ENCODE measurements around the gene FYB1.

FYB1 gene

GRCh38 chr5:39076757-39077728, 142.3 kb downstream of the FYB1 start:
- peak; percentile 70 for DNase-seq

GRCh38 chr5:39076101-39076756, 143.1 kb downstream of the FYB1 start:
- DNase-seq = no peak

DNA sequence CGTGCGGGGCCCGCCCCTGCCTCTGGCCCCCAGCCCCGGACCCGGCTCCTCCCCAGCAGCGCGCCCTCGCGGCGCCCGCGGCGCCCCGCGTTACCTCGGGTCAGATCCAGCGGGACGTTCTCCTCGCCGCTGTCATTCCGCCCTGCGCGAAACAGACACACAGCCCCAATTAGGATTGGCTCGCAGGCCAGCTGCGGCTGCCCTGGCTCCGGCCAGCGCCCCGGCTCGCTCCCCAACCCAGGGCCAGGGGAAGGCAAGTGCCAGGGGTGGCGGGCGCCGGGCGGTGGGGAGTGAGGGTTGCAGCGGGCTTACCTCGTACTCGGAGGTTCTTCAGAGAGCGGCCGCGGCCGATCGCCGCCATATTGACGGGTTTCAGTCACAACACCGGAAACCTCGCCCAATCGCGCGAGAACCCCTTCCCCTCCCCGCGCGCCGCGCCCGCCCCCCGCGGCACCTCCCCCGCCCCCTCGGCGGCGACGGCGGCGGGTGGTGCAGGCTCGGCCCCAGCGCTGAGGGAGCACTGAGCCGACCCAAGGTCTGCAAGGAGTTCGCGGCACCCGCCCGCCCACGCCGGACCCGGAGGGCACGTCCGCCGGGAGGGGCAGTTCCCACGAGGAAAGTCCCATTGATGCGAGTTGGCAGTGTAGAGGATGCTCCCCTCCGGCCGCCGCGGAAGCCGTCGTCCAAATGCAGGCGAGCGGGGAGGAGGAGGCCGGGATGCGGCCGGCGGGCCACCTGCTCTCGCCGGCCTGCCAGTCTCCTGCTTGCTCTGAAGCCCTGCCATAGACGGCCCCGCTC, 145.1 kb downstream of the FYB1 start, which contains the start of gene RICTOR:
TSS of gene RICTOR (minus strand) at position 383 of the 798 bp plus-strand sequence. CDS start at position 361, 22 bp downstream.
- peak; percentile 87 for DNase-seq

GRCh38 chr5:39073767-39074016, 145.7 kb downstream of the FYB1 start:
- DNase-seq = no peak

DNA sequence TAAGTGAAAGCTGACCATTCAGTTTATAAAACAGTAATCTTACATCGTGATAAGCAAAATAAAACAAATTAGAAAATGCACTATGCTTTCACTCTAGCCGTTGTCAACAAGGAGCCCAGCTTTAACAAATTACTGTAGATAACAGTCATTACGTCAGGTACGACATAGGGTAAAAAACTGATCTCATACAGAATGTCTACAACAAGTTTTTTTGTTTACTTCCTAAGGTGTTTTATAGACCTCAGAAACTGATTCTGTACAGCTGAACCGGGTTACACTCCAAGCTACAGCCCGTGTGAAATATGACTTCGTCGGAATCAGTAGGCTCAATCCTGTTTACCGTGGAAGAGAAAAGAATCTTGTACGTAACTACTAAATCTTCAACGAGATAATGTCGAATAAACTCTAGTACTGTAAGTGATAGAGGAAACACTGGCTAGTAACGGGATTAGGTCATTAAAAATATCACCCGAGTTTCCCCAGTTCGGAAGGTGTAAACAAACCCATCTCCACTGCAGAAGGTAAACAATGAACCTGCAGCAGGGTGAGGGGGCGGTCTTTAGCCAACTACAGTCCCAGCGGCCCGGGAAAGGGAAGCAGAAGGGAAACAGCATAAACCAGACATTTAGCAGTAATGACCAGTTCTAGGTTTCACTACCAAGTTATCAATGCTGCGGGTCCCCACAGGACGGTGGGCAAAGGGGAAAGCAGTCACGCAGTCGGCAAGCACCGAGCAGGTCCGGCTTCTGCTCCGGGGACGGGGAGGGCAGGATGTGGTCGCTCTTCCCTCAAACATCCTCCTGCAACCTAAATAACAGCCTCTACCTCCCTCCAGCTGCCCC, 146.2 kb downstream of the FYB1 start:
- DNase-seq = peak; percentile 43

GRCh38 chr5:39068099-39068498, 151.3 kb downstream of the FYB1 start:
- no peak for DNase-seq

DNA sequence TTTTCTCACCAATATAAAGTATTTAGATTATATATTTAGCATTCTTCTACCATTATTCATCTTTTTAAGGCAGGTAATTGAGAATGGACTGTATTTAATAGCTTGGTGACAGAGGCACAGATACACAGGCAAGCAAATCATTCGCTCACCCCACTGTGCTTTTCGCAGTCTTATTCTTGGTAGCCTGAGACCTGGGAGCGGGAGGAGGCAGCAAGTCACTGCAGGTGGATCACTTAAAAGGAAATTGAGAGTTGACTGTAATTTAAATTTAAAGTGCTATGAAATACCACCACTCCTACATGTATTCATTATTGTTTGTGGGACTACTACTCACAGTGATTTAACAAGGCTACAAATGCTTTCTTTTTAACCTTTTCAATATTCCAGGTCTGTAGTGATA, 154.9 kb downstream of the FYB1 start:
- no peak for DNase-seq

- DNase-seq = no peak
Observed at GRCh38 chr5:39063037-39063436, 156.3 kb downstream of the FYB1 start.

DNA sequence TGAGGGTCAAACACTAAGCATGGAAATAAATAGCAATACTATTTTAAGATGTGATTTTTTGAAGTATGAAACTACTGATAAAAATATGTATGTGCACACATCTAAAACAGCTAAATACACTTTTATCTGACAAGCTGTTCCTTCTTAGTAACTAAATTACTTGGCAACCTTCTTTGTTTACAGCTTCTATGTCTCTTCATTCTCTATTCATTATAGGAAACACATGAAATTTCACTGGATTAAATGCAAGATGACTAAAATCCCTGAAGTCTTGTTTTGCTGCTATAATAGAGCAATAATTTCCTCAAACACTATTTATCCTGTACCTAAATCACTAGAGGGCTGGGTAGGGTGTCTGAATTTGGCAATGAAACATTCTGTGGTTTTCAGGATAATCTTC, 156.8 kb downstream of the FYB1 start:
- no peak for DNase-seq

DNA sequence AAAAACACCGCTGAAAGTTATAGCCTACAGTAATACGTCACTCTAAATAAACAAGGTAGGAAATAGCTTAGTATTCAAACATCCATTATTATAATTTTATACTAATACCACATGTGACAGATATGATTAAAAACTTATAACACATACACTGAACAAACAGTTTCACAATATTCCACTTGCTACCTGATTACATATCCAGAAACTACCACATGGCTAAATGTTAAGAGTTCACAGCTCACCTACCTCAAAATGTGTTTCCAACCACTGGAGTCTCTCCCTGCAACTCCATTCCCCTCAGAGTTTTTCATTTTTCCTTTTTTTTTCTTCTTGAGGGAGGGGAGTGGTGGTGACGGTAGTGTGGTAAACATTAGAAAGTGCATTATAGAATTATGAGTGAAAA, 157.3 kb downstream of the FYB1 start:
- DNase-seq = no peak

DNA sequence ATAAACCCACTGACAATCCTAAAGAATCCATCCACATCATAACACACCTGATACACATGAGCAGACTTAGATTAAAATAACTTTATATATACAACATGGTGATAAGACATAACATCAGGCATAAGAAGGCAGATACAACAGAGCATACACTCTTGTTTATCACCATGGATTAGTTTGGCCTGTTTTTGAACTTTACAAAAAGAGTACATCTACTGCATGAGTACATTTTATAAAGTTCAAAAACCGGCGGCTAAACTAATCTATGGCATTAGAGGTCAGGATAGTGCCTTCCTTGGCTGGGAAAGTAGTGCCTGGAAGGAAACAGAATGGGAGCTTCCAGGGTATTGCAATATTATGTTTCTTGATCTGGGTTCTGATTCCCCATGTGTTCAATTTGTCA, 160.3 kb downstream of the FYB1 start:
- DNase-seq = no peak

GRCh38 chr5:39058178-39058921, 161.0 kb downstream of the FYB1 start:
- DNase-seq = no peak

DNA sequence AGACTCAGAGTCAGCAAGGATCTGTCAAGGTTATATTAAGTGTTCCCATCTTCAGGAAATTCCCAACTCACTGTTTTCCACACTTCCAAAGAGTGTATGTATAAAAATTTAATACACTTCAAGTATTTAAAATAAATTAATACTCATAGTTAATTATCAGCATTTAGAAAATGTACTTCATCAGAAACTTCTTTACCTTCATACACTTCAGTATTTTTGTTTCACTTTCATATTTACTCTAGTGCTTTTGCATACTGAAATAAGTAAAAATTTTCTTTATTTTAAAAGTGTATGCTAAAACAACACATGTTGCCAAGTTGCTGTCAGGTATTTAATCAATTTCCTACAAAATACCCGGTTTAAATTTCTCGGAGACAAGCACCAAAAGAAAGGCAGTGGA, 161.6 kb downstream of the FYB1 start:
- no peak for DNase-seq

DNA sequence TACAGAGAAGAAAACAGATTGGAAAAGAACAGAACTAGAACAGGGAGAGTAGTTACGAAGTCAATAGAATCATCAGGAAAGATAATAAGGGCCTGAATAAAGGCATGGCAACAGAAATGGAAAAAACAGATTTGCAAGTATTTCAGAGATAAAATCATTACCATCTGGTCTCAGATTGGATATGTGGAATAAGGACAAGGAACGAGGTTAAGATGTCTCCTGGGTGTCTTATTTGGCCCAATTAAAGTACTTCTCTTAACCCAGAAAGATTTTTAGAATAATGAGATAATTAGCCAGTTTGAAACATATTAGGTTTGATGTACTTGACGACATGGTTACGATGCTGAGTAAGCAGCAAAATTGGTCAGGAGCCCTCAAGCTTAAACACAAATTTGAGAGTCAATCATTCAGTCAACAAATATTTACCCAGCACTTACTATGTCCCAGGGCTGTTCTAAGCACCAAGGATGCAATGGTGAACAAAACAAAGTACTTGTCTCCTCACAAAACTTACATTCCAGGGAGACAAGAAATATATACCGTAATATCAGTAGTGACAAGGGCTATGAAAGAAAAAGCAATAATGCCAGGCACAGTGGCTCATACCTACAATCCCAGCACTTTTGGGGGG, 163.5 kb downstream of the FYB1 start:
- no peak for DNase-seq
